ENCODE data around the gene RNLS.

DNA sequence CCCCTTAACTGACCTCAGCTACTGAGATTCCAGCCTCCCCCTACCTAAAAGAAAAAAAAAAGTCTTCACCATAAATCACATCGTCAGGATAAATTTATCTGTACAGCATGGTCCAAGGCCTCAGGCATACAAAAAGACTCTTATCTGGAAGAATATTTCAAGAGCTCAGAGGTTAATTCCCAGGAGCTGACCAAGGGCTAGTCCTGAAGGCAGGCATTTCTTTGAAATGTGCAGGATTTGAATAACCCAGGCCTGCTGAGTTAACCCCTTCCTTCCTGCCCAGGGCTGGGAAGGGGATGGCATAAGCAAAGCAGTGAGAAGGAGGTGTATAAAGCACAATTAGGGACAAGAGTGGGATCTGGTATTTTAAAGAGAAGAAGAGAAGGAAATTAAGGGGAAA lies 111.2 kb downstream of the RNLS start:
- TF ChIP-seq, protein P1, sequence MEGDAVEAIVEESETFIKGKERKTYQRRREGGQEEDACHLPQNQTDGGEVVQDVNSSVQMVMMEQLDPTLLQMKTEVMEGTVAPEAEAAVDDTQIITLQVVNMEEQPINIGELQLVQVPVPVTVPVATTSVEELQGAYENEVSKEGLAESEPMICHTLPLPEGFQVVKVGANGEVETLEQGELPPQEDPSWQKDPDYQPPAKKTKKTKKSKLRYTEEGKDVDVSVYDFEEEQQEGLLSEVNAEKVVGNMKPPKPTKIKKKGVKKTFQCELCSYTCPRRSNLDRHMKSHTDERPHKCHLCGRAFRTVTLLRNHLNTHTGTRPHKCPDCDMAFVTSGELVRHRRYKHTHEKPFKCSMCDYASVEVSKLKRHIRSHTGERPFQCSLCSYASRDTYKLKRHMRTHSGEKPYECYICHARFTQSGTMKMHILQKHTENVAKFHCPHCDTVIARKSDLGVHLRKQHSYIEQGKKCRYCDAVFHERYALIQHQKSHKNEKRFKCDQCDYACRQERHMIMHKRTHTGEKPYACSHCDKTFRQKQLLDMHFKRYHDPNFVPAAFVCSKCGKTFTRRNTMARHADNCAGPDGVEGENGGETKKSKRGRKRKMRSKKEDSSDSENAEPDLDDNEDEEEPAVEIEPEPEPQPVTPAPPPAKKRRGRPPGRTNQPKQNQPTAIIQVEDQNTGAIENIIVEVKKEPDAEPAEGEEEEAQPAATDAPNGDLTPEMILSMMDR (conservative IDR thresholded peaks at IDR 0.05; ENCODE audit: low read depth, low read length), result no peak
- no peak for TF ChIP-seq EZH2 (IDR thresholded peaks at IDR 0.05; ENCODE audit: borderline replicate concordance, low read depth, low read length, poor library complexity, severe bottlenecking)

Data from A673 (cell line).